Left ventricle myocardium inferior (tissue), 1 donor: ENCODE data around the gene AUTS2. TPM values are rescaled to one million over a fixed set of nuclear protein-coding genes. Genes with fewer than 3 reads are reported as not detected.

Experiments used
- DNase-seq: peaks from one replicate; pipeline ENCODE4 v3.0.0-alpha.2; 2020
- H3K27ac ChIP-seq: fragments of 200-600 bp; replicated peaks from 2 replicates; pipeline ENCODE4 v1.8.0; 2021
- H3K27me3 ChIP-seq: fragments of 200-600 bp; 2 replicates; pipeline ENCODE4 v1.8.0; 2021; ENCODE audit warnings: low read depth
- H3K36me3 ChIP-seq: fragments of 200-600 bp; 2 replicates; pipeline ENCODE4 v1.8.0; 2021
- H3K4me1 ChIP-seq: fragments of 200-600 bp; 2 replicates; pipeline ENCODE4 v1.8.0; 2021
- H3K4me3 ChIP-seq: fragments of 200-600 bp; 2 replicates; pipeline ENCODE4 v1.8.0; 2021; ENCODE audit warnings: mild to moderate bottlenecking, moderate library complexity
- H3K9me3 ChIP-seq: fragments of 200-600 bp; replicated peaks from 2 replicates; pipeline ENCODE4 v1.8.0; 2021
- intact Hi-C: fragments of 100-400 bp; cut with micrococcal nuclease; formaldehyde crosslinking; loops from one replicate; pipeline ENCODE4 v1.11.0; 2022
- total RNA-seq: library from RNA; stranded (reverse); fragmentation: NEBNext Ultra II Directional; extraction: Animal tissue kit (Norgen Biotek cat#: 25700); gene quantifications from one replicate; pipeline ENCODE4 v1.2.1, GENCODE V29; 2021
- TF ChIP-seq, protein P1 (sequence below): fragments of 200-600 bp; IDR thresholded peaks from 2 replicates; pipeline ENCODE4 v1.8.0; 2021; ENCODE audit warnings: antibody characterized with exemption, mild to moderate bottlenecking, borderline replicate concordance
- donor health status: DM: no; HTN: yes; CAD: no; lungs with severe emphysema.

Gene AUTS2
- total RNA-seq, 1 donor from 2014 or later, result 10.5 TPM

DNA sequence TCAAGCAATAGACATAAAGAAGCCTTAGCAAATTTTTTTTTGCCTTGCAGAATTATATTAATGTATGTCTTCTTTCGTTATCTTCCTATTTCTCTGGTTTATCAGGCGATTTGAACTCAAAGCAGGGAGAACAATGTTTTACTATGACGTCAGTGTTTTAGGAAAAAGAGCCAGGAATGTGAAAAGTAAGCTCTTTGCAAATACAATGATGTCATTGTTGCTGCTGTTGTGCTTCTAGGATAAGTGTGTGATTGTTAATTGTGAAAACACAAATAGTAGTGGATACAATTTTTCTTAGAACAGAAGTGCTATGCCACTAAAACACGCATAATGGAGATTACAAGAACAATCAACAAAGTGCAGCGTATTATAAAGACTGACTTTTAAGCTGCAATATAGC is 9.5 kb upstream of the AUTS2 start:
- Histone ChIP-seq H3K36me3 (no peaks in the 10 kb centered on the region), H3K4me1 (no peaks in the 10 kb centered on the region), H3K9me3 (peaks cover 10% of the 10 kb centered on the region), H3K4me3 (no peak overlapping the region), H3K27ac (no peak overlapping the region), H3K27me3 (peaks cover 5% of the 10 kb centered on the region)
- TF ChIP-seq, protein P1, sequence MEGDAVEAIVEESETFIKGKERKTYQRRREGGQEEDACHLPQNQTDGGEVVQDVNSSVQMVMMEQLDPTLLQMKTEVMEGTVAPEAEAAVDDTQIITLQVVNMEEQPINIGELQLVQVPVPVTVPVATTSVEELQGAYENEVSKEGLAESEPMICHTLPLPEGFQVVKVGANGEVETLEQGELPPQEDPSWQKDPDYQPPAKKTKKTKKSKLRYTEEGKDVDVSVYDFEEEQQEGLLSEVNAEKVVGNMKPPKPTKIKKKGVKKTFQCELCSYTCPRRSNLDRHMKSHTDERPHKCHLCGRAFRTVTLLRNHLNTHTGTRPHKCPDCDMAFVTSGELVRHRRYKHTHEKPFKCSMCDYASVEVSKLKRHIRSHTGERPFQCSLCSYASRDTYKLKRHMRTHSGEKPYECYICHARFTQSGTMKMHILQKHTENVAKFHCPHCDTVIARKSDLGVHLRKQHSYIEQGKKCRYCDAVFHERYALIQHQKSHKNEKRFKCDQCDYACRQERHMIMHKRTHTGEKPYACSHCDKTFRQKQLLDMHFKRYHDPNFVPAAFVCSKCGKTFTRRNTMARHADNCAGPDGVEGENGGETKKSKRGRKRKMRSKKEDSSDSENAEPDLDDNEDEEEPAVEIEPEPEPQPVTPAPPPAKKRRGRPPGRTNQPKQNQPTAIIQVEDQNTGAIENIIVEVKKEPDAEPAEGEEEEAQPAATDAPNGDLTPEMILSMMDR, result no peak
- intact Hi-C loops, result no loop called here
- no peak for DNase-seq

DNA sequence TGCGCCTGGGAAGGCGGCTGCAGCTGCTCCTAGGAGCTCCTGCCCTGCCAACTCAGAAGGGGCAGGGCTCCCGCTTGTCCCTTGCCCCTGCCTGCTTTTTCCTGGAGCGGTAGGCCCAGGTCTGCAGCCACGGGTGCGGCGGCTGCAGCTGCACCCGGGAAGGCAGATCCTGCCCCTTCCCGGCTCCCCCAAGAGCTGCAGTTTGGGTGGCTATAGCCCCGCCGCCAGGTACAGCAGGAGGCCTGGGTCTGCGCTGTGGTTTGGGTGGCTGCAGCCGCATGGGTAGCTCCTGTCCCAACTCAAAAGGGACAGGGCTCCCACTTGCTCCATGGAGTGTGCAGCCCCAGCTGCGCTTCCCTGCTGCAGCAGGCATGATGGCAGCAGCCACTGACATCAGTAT is 6.5 kb upstream of the AUTS2 start:
- intact Hi-C loops, result no loop called here
- H3K27me3 ChIP-seq, result peaks cover 5% of the 10 kb centered on the region
- no peaks in the 10 kb centered on the region for H3K36me3 ChIP-seq
- H3K4me1 ChIP-seq, result no peaks in the 10 kb centered on the region
- no peak overlapping the region for H3K27ac ChIP-seq
- TF ChIP-seq, protein P1, result no peak
- peaks cover 10% of the 10 kb centered on the region for H3K9me3 ChIP-seq
- no peak overlapping the region for H3K4me3 ChIP-seq
- DNase-seq, result no peak

DNA sequence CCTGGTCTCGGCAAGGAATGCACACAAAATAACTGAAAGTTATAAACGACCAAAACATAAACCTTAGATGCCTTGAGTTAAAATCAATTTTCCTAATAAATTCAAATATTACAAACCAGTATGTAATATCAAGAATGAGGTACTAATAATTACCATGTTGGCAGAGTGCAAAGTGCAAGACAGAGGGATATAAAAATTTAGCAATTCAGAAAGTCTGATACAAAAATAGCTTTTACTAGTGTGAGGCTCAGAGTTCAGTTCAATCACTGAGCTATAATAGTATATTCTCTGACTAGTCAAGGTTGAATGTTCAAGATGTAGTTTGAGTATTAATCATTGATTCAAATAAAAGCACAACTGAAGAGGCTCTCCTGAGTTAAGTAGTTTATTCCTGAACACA is 4.8 kb upstream of the AUTS2 start:
- TF ChIP-seq, protein P1, result no peak
- Histone ChIP-seq H3K4me3 (no peak overlapping the region), H3K27me3 (no peaks in the 10 kb centered on the region), H3K4me1 (peaks cover 9% of the 10 kb centered on the region), H3K27ac (no peak overlapping the region), H3K36me3 (no peaks in the 10 kb centered on the region), H3K9me3 (peaks cover 10% of the 10 kb centered on the region)
- intact Hi-C loops, result no loop called here
- no peak for DNase-seq

DNA sequence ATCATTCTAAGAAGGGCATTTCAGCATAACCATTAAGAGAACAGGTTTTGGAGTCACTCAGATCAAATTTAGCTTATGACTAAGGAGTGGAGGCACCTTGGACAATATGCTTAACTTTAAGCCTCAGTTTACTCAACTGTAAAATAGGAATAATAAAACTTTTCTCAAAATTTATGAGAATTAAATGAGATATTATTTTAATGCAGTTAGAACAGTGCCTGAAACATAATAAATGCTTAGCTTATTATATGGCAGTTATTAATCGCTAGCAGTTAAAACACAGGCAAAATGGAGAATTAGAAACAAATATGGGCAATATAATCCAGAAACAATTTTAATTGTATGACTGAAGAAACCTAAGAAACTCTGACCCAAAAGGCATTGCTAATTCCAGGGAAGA is 2.9 kb upstream of the AUTS2 start:
- Histone ChIP-seq H3K9me3 (peaks cover 9% of the 10 kb centered on the region), H3K27me3 (no peaks in the 10 kb centered on the region), H3K4me1 (peaks cover 28% of the 10 kb centered on the region), H3K27ac (no peak overlapping the region), H3K4me3 (no peak overlapping the region), H3K36me3 (no peaks in the 10 kb centered on the region)
- no peak for DNase-seq
- intact Hi-C loops, result no loop called here
- TF ChIP-seq, protein P1, result no peak

DNA sequence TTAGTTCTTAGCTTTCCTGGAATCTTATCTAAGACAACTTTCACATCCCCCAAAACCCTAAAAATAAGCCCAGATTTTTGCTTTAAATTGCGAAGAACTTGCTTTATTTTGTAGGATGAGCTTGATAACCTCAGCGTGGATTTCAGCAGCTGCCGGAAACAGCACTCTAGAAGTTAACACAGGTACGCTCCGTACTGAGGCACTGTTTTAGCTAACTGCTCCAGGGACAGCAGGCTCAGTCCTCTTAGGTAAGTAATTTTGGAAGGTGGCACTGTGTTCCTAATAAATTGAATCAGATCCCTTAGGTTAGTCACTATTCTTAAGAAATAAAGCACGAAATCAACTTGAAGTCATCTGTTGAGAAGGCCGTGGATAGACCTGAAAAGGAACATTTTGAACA is 2.2 kb upstream of the AUTS2 start:
- intact Hi-C loops, result no loop called here
- TF ChIP-seq, protein P1, result no peak
- no peak overlapping the region for H3K4me3 ChIP-seq
- H3K27me3 ChIP-seq, result no peaks in the 10 kb centered on the region
- H3K4me1 ChIP-seq, result peaks cover 35% of the 10 kb centered on the region
- H3K36me3 ChIP-seq, result no peaks in the 10 kb centered on the region
- H3K9me3 ChIP-seq, result peaks cover 3% of the 10 kb centered on the region
- DNase-seq, result no peak
- H3K27ac ChIP-seq, result peak overlapping the region; percentile 89
